HepG2 (cell line): ENCODE measurements around the gene SNRNP200. TPM values are rescaled to one million over a fixed set of nuclear protein-coding genes. Genes with fewer than 3 reads are reported as not detected.

ENCODE experiments used
- CAMTA2 ChIP-seq: sonication (generic); formaldehyde crosslinking; IDR thresholded peaks from 2 replicates; pipeline ENCODE4 v1.4.0; 2020; ENCODE audit warnings: mild to moderate bottlenecking, missing genetic modification reagents, borderline replicate concordance
- CTCF ChIP-seq: sonication (generic); formaldehyde crosslinking; IDR thresholded peaks from 2 replicates; pipeline ENCODE4 v1.5.0; 2020; ENCODE audit warnings: mild to moderate bottlenecking, missing genetic modification reagents, moderate library complexity
- GATAD1 ChIP-seq: IDR thresholded peaks from 2 replicates; pipeline ENCODE4 v1.6.1; 2016; ENCODE audit warnings: missing genetic modification reagents, missing compliant biosample characterization
- RFX5 ChIP-seq: IDR thresholded peaks from 2 replicates; pipeline ENCODE4 v1.6.1; 2011; ENCODE audit warnings: low read depth, low read length, improper control_type of control experiment
- SOX13 ChIP-seq, 3 experiments: fragments of 450-650 bp in 1 of 3; sonication (generic) in 1 of 3; formaldehyde crosslinking in 1 of 3; IDR thresholded peaks in 2 of 3; conservative IDR thresholded peaks in 1 of 3; 2 replicates each; pipeline versions ENCODE4 v1.5.0 to v1.6.1; 2016 to 2020; ENCODE audit warnings: antibody characterized with exemption in 1 of 3, mild to moderate bottlenecking in 1 of 3, missing compliant biosample characterization in 1 of 3, missing genetic modification reagents in 1 of 3, moderate library complexity in 1 of 3
- SOX5 ChIP-seq: IDR thresholded peaks from 2 replicates; pipeline ENCODE4 v1.6.1; 2016; ENCODE audit warnings: borderline replicate concordance
- TOE1 ChIP-seq: sonication (generic); formaldehyde crosslinking; IDR thresholded peaks from 2 replicates; pipeline ENCODE4 v1.4.0; 2020; ENCODE audit warnings: mild to moderate bottlenecking, missing genetic modification reagents
- YY1 ChIP-seq: IDR thresholded peaks from 2 replicates; pipeline ENCODE4 v1.6.1; 2011; ENCODE audit warnings: low read length, low read depth, moderate library complexity, mild to moderate bottlenecking; ENCODE audit not compliant: insufficient read depth, insufficient replicate concordance
- ZBTB43 ChIP-seq: sonication (generic); formaldehyde crosslinking; conservative IDR thresholded peaks from 2 replicates; pipeline ENCODE4 v1.4.0; 2020; ENCODE audit warnings: missing genetic modification reagents
- ZNF367 ChIP-seq: sonication (generic); formaldehyde crosslinking; IDR thresholded peaks from 2 replicates; pipeline ENCODE4 v1.4.0; 2020; ENCODE audit warnings: missing genetic modification reagents, borderline replicate concordance
- ZNF383 ChIP-seq: sonication (generic); formaldehyde crosslinking; IDR thresholded peaks from 2 replicates; pipeline ENCODE4 v1.4.0; 2020; ENCODE audit warnings: missing genetic modification reagents, mild to moderate bottlenecking, borderline replicate concordance
- ZNF503 ChIP-seq: sonication (generic); formaldehyde crosslinking; IDR thresholded peaks from 2 replicates; pipeline ENCODE4 v1.4.0; 2020; ENCODE audit warnings: missing genetic modification reagents
- ZNF510 ChIP-seq: sonication (generic); formaldehyde crosslinking; IDR thresholded peaks from 2 replicates; pipeline ENCODE4 v1.4.0; 2020; ENCODE audit warnings: low read depth, mild to moderate bottlenecking, missing genetic modification reagents
- ZNF576 ChIP-seq: sonication (generic); formaldehyde crosslinking; IDR thresholded peaks from 2 replicates; pipeline ENCODE4 v1.4.0; 2020; ENCODE audit warnings: mild to moderate bottlenecking, missing genetic modification reagents
- polyA plus RNA-seq, 8 experiments: library from polyadenylated mRNA; depleted of rRNA in 3 of 8; stranded (reverse) in 7 of 8; unstranded in 1 of 8; fragments of >200 nt; fragmentation: Illumina TruSeq in 4 of 8; extraction: Trizol in 4 of 8; gene quantifications; 2 replicates each; pipeline versions ENCODE4 v1.2.1 to v1.2.3, GENCODE V29; 2011 to 2016; ENCODE audit warnings: low read depth in 4 of 8, missing spikeins in 1 of 8, mixed read lengths in 1 of 8; ENCODE audit not compliant: insufficient read depth in 1 of 8
- total RNA-seq, 5 experiments: library from RNA; depleted of rRNA; stranded (reverse); fragments of >200 nt; fragmentation: Illumina TruSeq; extraction: Trizol; gene quantifications; 2 replicates each; pipeline ENCODE4 v1.2.3, GENCODE V29; 2016; ENCODE audit warnings: low read depth in 1 of 5
- TF ChIP-seq, protein P1 (sequence below): sonication (generic); formaldehyde crosslinking; IDR thresholded peaks from 2 replicates; pipeline ENCODE4 v1.8.1; 2023; ENCODE audit warnings: missing genetic modification reagents, mild to moderate bottlenecking, borderline replicate concordance
- TF ChIP-seq, protein P2 (sequence below): sonication (generic); formaldehyde crosslinking; IDR thresholded peaks from 2 replicates; pipeline ENCODE4 v1.5.1; 2020; ENCODE audit warnings: mild to moderate bottlenecking, moderate library complexity, missing genetic modification reagents

The SNRNP200 gene
- total and polyA plus RNA-seq, 2 of the 13 experiments (the other 11 are each of a cell fraction or from before 2014, with no cell fraction given) = 99.0 to 232 TPM

DNA sequence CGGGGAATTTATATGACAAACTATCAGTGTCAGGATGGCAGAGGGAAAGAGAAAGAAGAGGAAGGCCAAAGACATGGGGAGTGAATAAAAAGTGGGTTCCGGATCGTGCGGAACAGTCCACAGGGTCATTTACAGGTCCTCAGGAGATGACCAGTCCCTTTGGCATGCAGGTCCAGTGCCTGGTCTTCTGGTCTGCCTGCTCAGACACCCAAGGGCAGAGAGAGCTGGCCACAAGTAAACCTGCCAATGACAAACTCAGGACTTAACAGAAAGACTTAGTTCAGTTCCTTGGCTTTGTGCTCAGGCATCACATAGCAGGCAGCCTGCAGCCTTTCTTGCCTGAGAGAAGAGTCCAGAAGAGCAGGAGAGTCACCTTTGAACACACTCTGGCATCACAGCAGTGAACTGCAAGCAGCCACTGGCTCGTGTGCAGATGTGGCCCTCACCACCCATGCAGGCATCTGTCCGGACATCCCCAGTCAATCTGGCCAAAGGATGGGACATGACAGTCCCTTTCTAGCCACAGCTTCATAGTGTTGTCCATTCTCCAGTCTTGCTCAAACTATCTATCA is 53.5 kb downstream of the SNRNP200 start (continued):
- no peak for TF ChIP-seq TOE1 (CRISPR knock-in tag)
- TF ChIP-seq GATAD1 (CRISPR knock-in tag) = peak; percentile 74
- TF ChIP-seq ZNF383 (CRISPR knock-in tag) = no peak
- TF ChIP-seq, protein P1, sequence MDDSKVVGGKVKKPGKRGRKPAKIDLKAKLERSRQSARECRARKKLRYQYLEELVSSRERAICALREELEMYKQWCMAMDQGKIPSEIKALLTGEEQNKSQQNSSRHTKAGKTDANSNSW (CRISPR knock-in tag) = no peak
- TF ChIP-seq ZBTB43 (CRISPR knock-in tag) = no peak
- TF ChIP-seq ZNF576 (CRISPR knock-in tag) = no peak
- TF ChIP-seq, protein P2, sequence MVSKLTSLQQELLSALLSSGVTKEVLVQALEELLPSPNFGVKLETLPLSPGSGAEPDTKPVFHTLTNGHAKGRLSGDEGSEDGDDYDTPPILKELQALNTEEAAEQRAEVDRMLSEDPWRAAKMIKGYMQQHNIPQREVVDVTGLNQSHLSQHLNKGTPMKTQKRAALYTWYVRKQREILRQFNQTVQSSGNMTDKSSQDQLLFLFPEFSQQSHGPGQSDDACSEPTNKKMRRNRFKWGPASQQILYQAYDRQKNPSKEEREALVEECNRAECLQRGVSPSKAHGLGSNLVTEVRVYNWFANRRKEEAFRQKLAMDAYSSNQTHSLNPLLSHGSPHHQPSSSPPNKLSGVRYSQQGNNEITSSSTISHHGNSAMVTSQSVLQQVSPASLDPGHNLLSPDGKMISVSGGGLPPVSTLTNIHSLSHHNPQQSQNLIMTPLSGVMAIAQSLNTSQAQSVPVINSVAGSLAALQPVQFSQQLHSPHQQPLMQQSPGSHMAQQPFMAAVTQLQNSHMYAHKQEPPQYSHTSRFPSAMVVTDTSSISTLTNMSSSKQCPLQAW (CRISPR knock-in tag) = peak; percentile 57; the same call in 1 of the 2 replicates
- peak; percentile 69 for TF ChIP-seq YY1
- TF ChIP-seq CTCF (CRISPR knock-in tag) = 0 out of 2 replicates have a peak, but pooled peaks have one; percentile 17
- no peak for TF ChIP-seq ZNF503
- TF ChIP-seq ZNF510 (CRISPR knock-in tag) = 0 out of 2 replicates have a peak, but pooled peaks have one; percentile 28
- no peak for TF ChIP-seq RFX5
- no peak for TF ChIP-seq SOX13 (IDR thresholded peaks at IDR 0.05)
- TF ChIP-seq SOX13 (CRISPR knock-in tag; conservative IDR thresholded peaks at IDR 0.05 in 1 of 2, IDR thresholded peaks at IDR 0.05 in 1 of 2) = peak in 1 of 2 experiments; percentile 33; a peak in 1 of 4 replicates
- peak; percentile 38; the same call in 1 of the 2 replicates for TF ChIP-seq SOX5 (CRISPR knock-in tag)
- TF ChIP-seq ZNF367 = no peak
- 0 out of 2 replicates have a peak, but pooled peaks have one; percentile 95 for TF ChIP-seq CAMTA2
